Naive thymus-derived CD4-positive, alpha-beta T cell (primary cell): ENCODE data around the gene EPHB3. TPM values are rescaled to one million over a fixed set of nuclear protein-coding genes. Genes with fewer than 3 reads are reported as not detected.
"Not testable (repeated sequence)": the region's sequence is repeated elsewhere in the genome, so short reads cannot be mapped to it uniquely, and the experiment has no call there.

Experiments
- ATAC-seq: fragments of 150-1000 bp; cut with Tn5 transposase; 2 replicates; pipeline ENCODE4 v1.10.0; 2021; ENCODE audit warnings: mild to moderate bottlenecking, moderate library complexity
- CTCF ChIA-PET: fragments of 350-600 bp; sonication (Branson Sonifier 250); formaldehyde crosslinking; loops from one replicate; lab custom pipeline; 2021; ENCODE audit warnings: antibody characterized with exemption; lab: Charles Lee
- POLR2A ChIA-PET: fragments of 350-600 bp; sonication (Branson Sonifier 250); formaldehyde crosslinking; loops from one replicate; lab custom pipeline; 2021; ENCODE audit warnings: antibody characterized with exemption, inconsistent platforms; lab: Charles Lee
- DNase-seq, 9 donors: peaks; one replicate each; pipeline versions ENCODE4 v3.0.0 to v3.0.0-alpha.2; 2020 to 2022; ENCODE audit warnings: mixed read lengths in 1 of 9
- H3K27ac ChIP-seq: one replicate; pipeline ENCODE4 v1.7.0; 2013; ENCODE audit warnings: mild to moderate bottlenecking, low read depth, low read length, moderate library complexity
- H3K27me3 ChIP-seq, 2 donors: one replicate each; pipeline ENCODE4 v1.7.0; 2013; ENCODE audit warnings: low read length in 2 of 2, mild to moderate bottlenecking in 2 of 2, moderate library complexity in 2 of 2; ENCODE audit not compliant: control insufficient read depth in 2 of 2, insufficient read depth in 2 of 2
- H3K36me3 ChIP-seq, 3 experiments: 1 replicate in 2 of 3; 2 replicates in 1 of 3; pipeline ENCODE4 v1.7.0; 2013; ENCODE audit warnings: low read length in 3 of 3, mild to moderate bottlenecking in 3 of 3, moderate library complexity in 1 of 3; ENCODE audit not compliant: insufficient read depth in 3 of 3, control insufficient read depth in 2 of 3
- H3K4me1 ChIP-seq, 2 donors: one replicate each; pipeline ENCODE4 v1.7.0; 2013; ENCODE audit warnings: low read length in 2 of 2, mild to moderate bottlenecking in 2 of 2, moderate library complexity in 1 of 2; ENCODE audit not compliant: control insufficient read depth in 2 of 2, insufficient read depth in 2 of 2
- H3K4me3 ChIP-seq: 2 replicates; pipeline ENCODE4 v1.7.0; 2013; ENCODE audit warnings: mild to moderate bottlenecking, low read length
- H3K9me3 ChIP-seq, 3 experiments: 1 replicate in 2 of 3; 2 replicates in 1 of 3; pipeline ENCODE4 v1.7.0; 2013; ENCODE audit warnings: low read length in 3 of 3; ENCODE audit not compliant: control insufficient read depth in 2 of 3
- H3K27ac Mint-ChIP-seq, 9 donors: one replicate each; pipeline ENCODE4 v1.8.0; 2020 to 2022; ENCODE audit warnings: mixed read lengths in 9 of 9, mild to moderate bottlenecking in 8 of 9, moderate library complexity in 5 of 9, inconsistent platforms in 2 of 9
- H3K27me3 Mint-ChIP-seq, 5 donors: one replicate each; pipeline ENCODE4 v1.8.0; 2021 to 2022; ENCODE audit warnings: mixed read lengths in 5 of 5, mild to moderate bottlenecking in 1 of 5
- H3K36me3 Mint-ChIP-seq, 5 donors: one replicate each; pipeline ENCODE4 v1.8.0; 2020 to 2022; ENCODE audit warnings: mixed read lengths in 5 of 5, mild to moderate bottlenecking in 3 of 5, inconsistent platforms in 1 of 5
- H3K4me1 Mint-ChIP-seq, 7 donors: one replicate each; pipeline ENCODE4 v1.8.0; 2020 to 2022; ENCODE audit warnings: mixed read lengths in 7 of 7, mild to moderate bottlenecking in 3 of 7, inconsistent platforms in 1 of 7
- H3K4me3 Mint-ChIP-seq, 10 donors: one replicate each; pipeline ENCODE4 v1.8.0; 2020 to 2022; ENCODE audit warnings: mild to moderate bottlenecking in 10 of 10, mixed read lengths in 10 of 10, moderate library complexity in 6 of 10, inconsistent platforms in 2 of 10
- H3K9me3 Mint-ChIP-seq, 11 donors: one replicate each; pipeline ENCODE4 v1.8.0; 2020 to 2022; ENCODE audit warnings: mixed read lengths in 11 of 11, mild to moderate bottlenecking in 4 of 11, inconsistent platforms in 1 of 11, moderate library complexity in 1 of 11
- intact Hi-C, 2 donors: fragments of 100-400 bp; cut with micrococcal nuclease; formaldehyde crosslinking; loops; one replicate each; pipeline ENCODE4 v1.15.1; 2023
- polyA plus RNA-seq, 2 donors: library from polyadenylated mRNA; unstranded; fragments of 300-500 nt; fragmentation: Illumina TruSeq; gene quantifications; one replicate each; pipeline ENCODE4 v1.2.3, GENCODE V29; 2021
- total RNA-seq, 6 experiments: library from RNA in 5 of 6; stranded (reverse) in 5 of 6; gene quantifications; 1 replicate in 5 of 6; 2 replicates in 1 of 6; pipeline ENCODE4 v1.2.3 and lab custom pipeline; 2021 to 2026

Gene EPHB3
- total and polyA plus RNA-seq, 7 experiments from 2014 or later: 0.04 to 0.49 (median 0.32) TPM

DNA sequence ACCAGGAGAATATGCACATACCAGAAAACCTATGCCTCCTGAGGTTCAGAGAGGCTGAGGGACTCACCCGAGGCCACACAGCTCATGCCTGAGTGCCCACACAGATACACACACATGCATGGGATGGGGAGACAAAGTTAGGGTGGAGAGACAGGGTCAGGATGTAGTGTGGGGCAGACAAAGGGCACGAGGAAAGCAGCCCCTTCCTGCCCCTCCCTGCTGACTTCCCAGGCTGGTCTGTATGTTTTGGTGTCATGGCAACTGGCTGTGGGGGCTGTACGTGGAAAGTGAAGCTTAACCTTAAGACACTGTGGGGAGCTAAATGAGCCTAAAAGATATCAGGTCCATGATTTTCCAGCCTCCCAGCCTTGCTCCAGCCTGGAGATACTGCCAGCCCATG lies 57.8 kb downstream of the EPHB3 start:
- peak; percentile 68 for ATAC-seq
- peak in 2 of 9 donors; percentile 29 to 31 for DNase-seq
- peaks cover 8 to 21% (median 14%) of the 10 kb centered on the region in 7 donors for H3K4me1 Mint-ChIP-seq
- Histone ChIP-seq H3K4me1 (peaks cover 11 to 12% of the 10 kb centered on the region in 2 donors), H3K27ac (no peak overlapping the region), H3K27me3 (no peaks in the 10 kb centered on the region), H3K4me3 (no peak overlapping the region), H3K9me3 (no peaks in the 10 kb centered on the region), H3K36me3 (no peaks in the 10 kb centered on the region)
- ChIA-PET CTCF (no interaction called here), POLR2A (no interaction called here)
- H3K4me3 Mint-ChIP-seq: peak overlapping the region in 1 of 10 donors; percentile 16
- intact Hi-C loops: no loop called here
- no peaks in the 10 kb centered on the region for H3K36me3 Mint-ChIP-seq
- H3K27me3 Mint-ChIP-seq: peaks cover 13 to 35% (median 16%) of the 10 kb centered on the region in 5 donors
- H3K27ac Mint-ChIP-seq: peak overlapping the region in 1 of 9 donors; percentile 33
- H3K9me3 Mint-ChIP-seq: no peaks in the 10 kb centered on the region

DNA sequence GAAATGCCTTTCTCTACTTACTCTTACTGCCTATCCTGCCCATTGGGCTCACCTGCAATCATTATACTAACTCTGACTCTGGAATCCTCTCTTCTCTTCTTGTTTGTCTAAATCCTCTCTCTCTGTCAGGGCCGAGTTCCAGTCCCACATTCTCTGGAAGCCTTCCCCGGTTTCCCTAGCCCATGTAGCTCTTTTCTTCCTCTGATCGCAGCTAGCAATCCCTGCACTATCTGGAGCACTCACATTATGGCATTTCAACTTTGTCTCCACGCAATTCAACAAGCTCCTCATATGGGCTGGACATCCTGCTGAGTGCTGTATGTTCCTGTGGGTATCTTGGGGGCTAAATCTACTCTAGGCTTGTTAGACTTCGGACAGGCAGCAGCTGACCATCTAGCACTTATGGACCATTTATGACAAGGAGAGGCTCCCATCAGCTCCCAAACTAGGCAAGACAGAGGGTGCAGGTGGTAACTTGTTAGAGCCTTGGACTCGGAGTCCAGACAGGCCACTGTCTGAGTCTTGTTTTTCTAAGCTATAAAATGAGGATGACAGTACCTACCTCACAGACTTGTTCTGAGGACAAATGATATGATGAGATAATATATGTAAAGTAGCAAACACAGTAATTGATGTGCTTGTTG lies 58.3 kb downstream of the EPHB3 start:
- intact Hi-C loops: no loop called here
- H3K9me3 ChIP-seq: no peaks in the 10 kb centered on the region
- no peak for ATAC-seq
- no peaks in the 10 kb centered on the region for H3K27me3 ChIP-seq
- Mint-ChIP-seq H3K4me3 (peak overlapping the region in 3 of 10 donors; percentile 5 to 16 (median 7)), H3K27ac (peak overlapping the region in 1 of 9 donors; percentile 1), H3K27me3 (peaks cover 8 to 37% (median 12%) of the 10 kb centered on the region in 5 donors), H3K4me1 (peaks cover 8 to 21% (median 14%) of the 10 kb centered on the region in 7 donors), H3K36me3 (no peaks in the 10 kb centered on the region), H3K9me3 (no peaks in the 10 kb centered on the region)
- no peak overlapping the region for H3K27ac ChIP-seq
- POLR2A ChIA-PET: no interaction called here
- DNase-seq: no peak
- CTCF ChIA-PET: no interaction called here
- H3K4me3 ChIP-seq: no peak overlapping the region
- no peaks in the 10 kb centered on the region for H3K36me3 ChIP-seq
- H3K4me1 ChIP-seq: peaks cover 11 to 12% of the 10 kb centered on the region in 2 donors

DNA sequence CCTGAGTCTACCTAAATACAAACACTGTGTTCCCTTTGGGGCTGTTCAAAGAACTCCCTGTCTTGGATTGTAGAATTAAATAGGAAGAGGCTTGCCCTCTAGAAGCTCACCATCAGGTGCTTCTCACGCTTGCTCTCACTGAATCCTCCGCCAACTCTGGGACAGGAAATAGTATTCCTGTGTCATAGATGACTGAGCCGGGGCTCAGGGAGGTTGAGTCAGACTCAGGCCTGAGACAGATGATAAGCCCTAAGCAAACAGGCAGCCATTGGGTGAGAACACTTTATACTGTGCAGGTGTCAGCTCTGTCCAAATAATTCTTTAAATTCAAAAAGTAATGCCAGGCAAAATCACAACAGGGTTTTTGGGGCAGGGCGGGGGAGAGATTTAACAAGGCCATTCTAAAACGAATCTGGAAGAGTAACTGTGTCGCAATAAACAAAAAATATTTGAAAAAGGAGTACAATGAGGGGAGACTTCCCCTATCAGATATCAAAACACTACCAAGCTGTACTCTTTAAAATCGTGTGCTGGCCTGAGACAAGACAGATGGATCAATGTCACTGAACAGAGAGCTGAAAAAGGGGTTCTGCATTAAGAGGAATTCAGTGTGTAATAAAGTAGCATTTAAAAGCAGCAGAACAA lies 59.0 kb downstream of the EPHB3 start:
- Mint-ChIP-seq H3K27me3 (peaks cover 7 to 40% (median 11%) of the 10 kb centered on the region in 5 donors), H3K27ac (peak overlapping the region in 1 of 9 donors; percentile 22), H3K36me3 (no peaks in the 10 kb centered on the region), H3K4me1 (peaks cover 8 to 21% (median 14%) of the 10 kb centered on the region in 7 donors), H3K4me3 (no peak overlapping the region), H3K9me3 (no peaks in the 10 kb centered on the region)
- DNase-seq (no peak), ATAC-seq (peak; percentile 44)
- H3K9me3 ChIP-seq: no peaks in the 10 kb centered on the region
- H3K4me1 ChIP-seq: peaks cover 11 to 12% of the 10 kb centered on the region in 2 donors
- ChIA-PET POLR2A (no interaction called here), CTCF (no interaction called here)
- intact Hi-C loops: no loop called here
- no peaks in the 10 kb centered on the region for H3K27me3 ChIP-seq
- H3K27ac ChIP-seq: no peak overlapping the region
- no peak overlapping the region for H3K4me3 ChIP-seq
- H3K36me3 ChIP-seq: no peaks in the 10 kb centered on the region

DNA sequence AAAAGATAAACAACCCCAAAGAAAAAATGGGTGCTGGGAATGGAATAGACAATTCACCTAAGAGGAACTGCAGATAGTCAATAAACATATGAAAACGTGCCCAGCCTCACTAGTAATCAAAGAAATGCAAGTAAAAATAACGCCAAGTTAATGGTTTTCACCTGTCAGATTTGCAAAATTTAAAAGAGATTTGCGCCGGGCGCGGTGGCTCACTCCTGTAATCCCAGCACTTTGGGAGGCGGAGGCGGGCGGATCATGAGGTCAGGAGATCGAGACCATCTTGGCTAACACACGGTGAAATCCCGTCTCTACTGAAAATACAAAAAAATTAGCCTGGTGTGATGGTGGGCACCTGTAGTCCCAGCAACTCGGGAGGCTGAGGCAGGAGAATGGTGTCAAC lies 60.6 kb downstream of the EPHB3 start:
- H3K4me1 ChIP-seq: peaks cover 11 to 12% of the 10 kb centered on the region in 2 donors
- H3K36me3 Mint-ChIP-seq, intact Hi-C loops, DNase-seq, H3K4me3 ChIP-seq, H3K27me3 ChIP-seq, ATAC-seq, H3K36me3 ChIP-seq, CTCF ChIA-PET, H3K9me3 Mint-ChIP-seq, H3K9me3 ChIP-seq, H3K27ac ChIP-seq, POLR2A ChIA-PET, H3K4me3 Mint-ChIP-seq, H3K27ac Mint-ChIP-seq: not testable (repeated sequence)
- Mint-ChIP-seq H3K4me1 (peaks cover 8 to 21% (median 14%) of the 10 kb centered on the region in 7 donors), H3K27me3 (peaks cover 0 to 30% (median 11%) of the 10 kb centered on the region in 5 donors)

DNA sequence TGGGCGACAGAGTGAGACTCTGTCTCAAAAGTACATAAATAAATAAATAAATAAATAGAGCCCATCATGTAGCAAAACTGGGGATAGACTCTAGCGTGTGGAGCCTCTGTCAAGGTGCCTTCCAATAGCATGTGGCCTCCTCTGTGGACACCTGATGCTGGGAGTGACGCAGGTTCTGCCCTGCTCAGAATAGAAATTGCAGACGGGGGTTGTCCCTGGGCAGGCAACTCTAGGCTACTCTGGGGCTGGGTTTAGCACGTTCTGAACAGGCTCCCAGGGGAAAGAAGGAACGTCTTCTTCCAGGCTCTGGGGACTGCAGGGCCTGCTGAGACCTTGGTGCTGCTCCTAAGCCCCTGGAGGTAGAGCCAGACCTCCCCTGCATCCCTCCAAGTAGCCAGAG lies 65.3 kb downstream of the EPHB3 start:
- Mint-ChIP-seq H3K27me3 (peaks cover 0 to 15% (median 2%) of the 10 kb centered on the region in 5 donors), H3K4me1 (no peaks in the 10 kb centered on the region), H3K9me3 (peaks cover 0 to 1% (median 0%) of the 10 kb centered on the region in 11 donors), H3K27ac (no peak overlapping the region), H3K36me3 (no peaks in the 10 kb centered on the region), H3K4me3 (no peak overlapping the region)
- no peaks in the 10 kb centered on the region for H3K36me3 ChIP-seq
- ATAC-seq: no peak
- ChIA-PET POLR2A (no interaction called here), CTCF (no interaction called here)
- no peaks in the 10 kb centered on the region for H3K27me3 ChIP-seq
- intact Hi-C loops: no loop called here
- no peaks in the 10 kb centered on the region for H3K4me1 ChIP-seq
- no peak overlapping the region for H3K4me3 ChIP-seq
- DNase-seq: no peak
- no peaks in the 10 kb centered on the region for H3K9me3 ChIP-seq
- H3K27ac ChIP-seq: no peak overlapping the region

DNA sequence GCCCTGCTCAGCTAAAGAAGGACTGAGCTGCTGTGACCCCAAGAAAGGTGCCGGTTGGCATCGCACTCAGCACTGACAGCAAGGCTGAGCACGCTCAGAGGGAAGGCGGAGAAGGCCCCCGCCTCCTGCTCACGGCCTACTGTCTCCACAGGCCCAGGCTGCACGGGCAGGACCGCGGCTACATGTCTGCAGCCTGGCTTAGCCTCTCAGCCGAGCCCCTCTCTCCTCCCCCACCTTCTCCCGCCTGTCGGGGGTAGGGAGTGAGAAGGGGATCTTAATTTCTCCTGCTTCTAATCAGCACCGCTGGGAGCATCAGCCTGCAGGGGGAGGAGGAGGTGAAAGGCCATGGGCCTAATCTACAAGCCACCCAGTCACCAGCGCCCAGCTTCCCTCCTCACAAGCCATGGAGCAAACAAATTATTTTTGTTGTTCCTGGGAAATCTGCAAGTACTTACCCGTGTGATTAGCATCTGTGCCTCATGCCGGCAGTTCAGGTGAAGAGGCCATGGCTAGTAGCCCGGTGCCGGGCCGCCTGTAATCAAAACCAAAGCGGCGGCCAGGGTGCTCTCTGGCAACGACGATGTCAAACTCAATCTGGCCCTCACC lies 68.1 kb downstream of the EPHB3 start:
- Histone ChIP-seq H3K4me3 (no peak overlapping the region), H3K27ac (no peak overlapping the region), H3K27me3 (no peaks in the 10 kb centered on the region), H3K36me3 (no peaks in the 10 kb centered on the region), H3K9me3 (no peaks in the 10 kb centered on the region), H3K4me1 (no peaks in the 10 kb centered on the region)
- ATAC-seq (no peak), DNase-seq (no peak)
- CTCF ChIA-PET: no interaction called here
- POLR2A ChIA-PET: no interaction called here
- H3K36me3 Mint-ChIP-seq: no peaks in the 10 kb centered on the region
- peaks cover 0 to 12% (median 0%) of the 10 kb centered on the region in 5 donors for H3K27me3 Mint-ChIP-seq
- peaks cover 0 to 8% (median 0%) of the 10 kb centered on the region in 7 donors for H3K4me1 Mint-ChIP-seq
- H3K4me3 Mint-ChIP-seq: no peak overlapping the region
- H3K9me3 Mint-ChIP-seq: peaks cover 0 to 1% (median 0%) of the 10 kb centered on the region in 11 donors
- H3K27ac Mint-ChIP-seq: no peak overlapping the region
- intact Hi-C loops: no loop called here
